Lower leg skin (tissue), 3 donors: ENCODE measurements around the gene RGP1.

ENCODE experiments used
- POLR2A ChIP-seq, 2 donors: fragments of 450-650 bp; IDR thresholded peaks; one replicate each; pipeline ENCODE4 v1.6.1; 2016 to 2017; ENCODE audit warnings: antibody characterized with exemption in 2 of 2, mild to moderate bottlenecking in 1 of 2, moderate library complexity in 1 of 2
- TF ChIP-seq, protein P1 (sequence below), 3 donors: fragments of 450-650 bp; IDR thresholded peaks; one replicate each; pipeline ENCODE4 v1.5.1; 2016; ENCODE audit warnings: antibody characterized with exemption in 3 of 3, mild to moderate bottlenecking in 3 of 3, moderate library complexity in 2 of 3

DNA sequence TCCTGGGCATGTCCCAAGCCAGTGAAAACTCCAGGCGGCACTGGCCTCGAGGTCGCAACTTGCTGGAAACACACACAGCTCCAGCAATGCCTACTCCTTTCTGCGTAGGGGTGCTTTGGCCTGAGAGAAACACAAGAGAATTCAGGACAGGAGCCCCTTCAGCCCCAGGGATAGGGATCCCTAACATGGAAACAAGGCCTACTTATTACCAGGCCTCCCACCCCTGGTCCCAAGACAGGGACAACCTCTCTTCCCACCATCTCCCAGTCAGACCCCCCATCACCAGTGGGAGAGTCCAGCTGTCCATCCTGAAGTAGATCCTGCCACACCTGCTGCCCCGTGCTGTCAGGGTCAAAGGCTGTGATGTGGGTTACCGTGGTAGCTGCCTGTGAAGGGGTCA, 8.8 kb upstream of the RGP1 start:
- TF ChIP-seq, protein P1, sequence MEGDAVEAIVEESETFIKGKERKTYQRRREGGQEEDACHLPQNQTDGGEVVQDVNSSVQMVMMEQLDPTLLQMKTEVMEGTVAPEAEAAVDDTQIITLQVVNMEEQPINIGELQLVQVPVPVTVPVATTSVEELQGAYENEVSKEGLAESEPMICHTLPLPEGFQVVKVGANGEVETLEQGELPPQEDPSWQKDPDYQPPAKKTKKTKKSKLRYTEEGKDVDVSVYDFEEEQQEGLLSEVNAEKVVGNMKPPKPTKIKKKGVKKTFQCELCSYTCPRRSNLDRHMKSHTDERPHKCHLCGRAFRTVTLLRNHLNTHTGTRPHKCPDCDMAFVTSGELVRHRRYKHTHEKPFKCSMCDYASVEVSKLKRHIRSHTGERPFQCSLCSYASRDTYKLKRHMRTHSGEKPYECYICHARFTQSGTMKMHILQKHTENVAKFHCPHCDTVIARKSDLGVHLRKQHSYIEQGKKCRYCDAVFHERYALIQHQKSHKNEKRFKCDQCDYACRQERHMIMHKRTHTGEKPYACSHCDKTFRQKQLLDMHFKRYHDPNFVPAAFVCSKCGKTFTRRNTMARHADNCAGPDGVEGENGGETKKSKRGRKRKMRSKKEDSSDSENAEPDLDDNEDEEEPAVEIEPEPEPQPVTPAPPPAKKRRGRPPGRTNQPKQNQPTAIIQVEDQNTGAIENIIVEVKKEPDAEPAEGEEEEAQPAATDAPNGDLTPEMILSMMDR (IDR thresholded peaks at IDR 0.05), result no peak
- no peak for TF ChIP-seq POLR2A (IDR thresholded peaks at IDR 0.05)
